ENCODE results near the gene PAK1IP1. TPM values are rescaled to one million over a fixed set of nuclear protein-coding genes. Genes with fewer than 3 reads are reported as not detected.

The PAK1IP1 gene
- total and polyA plus RNA-seq, 2 donors (not counting 3 experiments of a cell fraction or from before 2014, with no cell fraction given): 10.6 to 20.6 TPM

GRCh38 chr6:10719964-10720264 lies 25.1 kb downstream of the PAK1IP1 start:
- dilution Hi-C loops (cut with MboI; ENCODE audit: extremely low pct_ligation_motif_present, low sequenced_read_pairs): no loop called here
- peak overlapping the region; percentile 18 for H3K4me2 ChIP-seq (ENCODE audit: insufficient read depth, low read length)
- H3K4me1 ChIP-seq (ENCODE audit: control insufficient read depth, extremely low read depth, insufficient read depth, low read length): peaks cover 10% of the 10 kb centered on the region
- H4K20me1 ChIP-seq (replicated peaks; ENCODE audit: control insufficient read depth, extremely low read depth, insufficient read depth, low read length): no peaks in the 10 kb centered on the region
- H3K79me2 ChIP-seq (ENCODE audit: control insufficient read depth, insufficient read depth, low read length): no peaks in the 10 kb centered on the region
- H3K9ac ChIP-seq (replicated peaks; ENCODE audit: extremely low read depth, insufficient read depth, low read length): peak overlapping the region; percentile 41
- no peak for TF ChIP-seq MAX (IDR thresholded peaks at IDR 0.05; ENCODE audit: insufficient read depth, insufficient read length)
- H3K36me3 ChIP-seq (ENCODE audit: control insufficient read depth in 2 of 2, extremely low read depth in 1 of 2, insufficient read depth in 2 of 2, low read length in 2 of 2): no peaks in the 10 kb centered on the region
- no peaks in the 10 kb centered on the region for H3K9me3 ChIP-seq (replicated peaks; ENCODE audit: control insufficient read depth, insufficient read depth, low read length)
- H3K27me3 ChIP-seq (ENCODE audit: control insufficient read depth in 2 of 2, insufficient read depth in 2 of 2, low read length in 2 of 2): no peaks in the 10 kb centered on the region
- H3K27ac ChIP-seq (ENCODE audit: insufficient read depth, low read depth, low read length): no peak overlapping the region
- intact Hi-C loops (cut with micrococcal nuclease): loop anchor here (10.0 kb wide), 1 partner anchor 375 kb away; the partner anchor contains the start of gene SMIM13
- H3K4me3 ChIP-seq (replicated peaks in 1 of 3; ENCODE audit: insufficient read depth in 1 of 3, low read depth in 1 of 3, low read length in 3 of 3): peak overlapping the region in 2 of 3 experiments; percentile 7 to 85
- no TSS peak for BruUV-seq (replicated peaks)
- CTCF ChIA-PET: interaction anchor here (0.8 to 4.8 kb wide), 6 partner anchors 8 to 241 kb away, joined by 3 to 21 read pairs (median 4); partner anchors contain the start of genes C6orf52 and PAK1IP1
- POLR2A ChIA-PET: no interaction called here
- no peaks in the 10 kb centered on the region for H3K9me1 ChIP-seq (replicated peaks; ENCODE audit: control insufficient read depth, extremely low read depth, insufficient read depth, low read length)
- DNase-seq (ENCODE audit: low read depth, low spot score): no peak
- no peak for FAIRE-seq
- H2AFZ ChIP-seq (ENCODE audit: low read depth, low read length): peak overlapping the region; percentile 69

- peak overlapping the region; percentile 18 for H3K4me2 ChIP-seq (ENCODE audit: insufficient read depth, low read length)
- FAIRE-seq: no peak
- ChIA-PET POLR2A (interaction anchor here (0.9 kb wide), 1 partner anchor 27 kb away, joined by 3 read pairs; the partner anchor contains the start of gene TMEM14B), CTCF (interaction anchor here (0.7 to 4.8 kb wide), 7 partner anchors 9 to 242 kb away, joined by 3 to 21 read pairs (median 4); partner anchors contain the start of genes C6orf52 and PAK1IP1)
- no peaks in the 10 kb centered on the region for H3K9me1 ChIP-seq (replicated peaks; ENCODE audit: control insufficient read depth, extremely low read depth, insufficient read depth, low read length)
- no peaks in the 10 kb centered on the region for H3K27me3 ChIP-seq (ENCODE audit: control insufficient read depth in 2 of 2, insufficient read depth in 2 of 2, low read length in 2 of 2)
- BruUV-seq (replicated peaks): no TSS peak
- H3K9me3 ChIP-seq (replicated peaks; ENCODE audit: control insufficient read depth, insufficient read depth, low read length): no peaks in the 10 kb centered on the region
- peak overlapping the region in 2 of 3 experiments; percentile 7 to 85 for H3K4me3 ChIP-seq (replicated peaks in 1 of 3; ENCODE audit: insufficient read depth in 1 of 3, low read depth in 1 of 3, low read length in 3 of 3)
- no peaks in the 10 kb centered on the region for H4K20me1 ChIP-seq (replicated peaks; ENCODE audit: control insufficient read depth, extremely low read depth, insufficient read depth, low read length)
- H2AFZ ChIP-seq (ENCODE audit: low read depth, low read length): peak overlapping the region; percentile 69
- H3K27ac ChIP-seq (ENCODE audit: insufficient read depth, low read depth, low read length): no peak overlapping the region
- H3K9ac ChIP-seq (replicated peaks; ENCODE audit: extremely low read depth, insufficient read depth, low read length): peak overlapping the region; percentile 41
- H3K4me1 ChIP-seq (ENCODE audit: control insufficient read depth, extremely low read depth, insufficient read depth, low read length): peaks cover 10% of the 10 kb centered on the region
- TF ChIP-seq POLR2A (IDR thresholded peaks at IDR 0.05; ENCODE audit: low read depth, low read length) (peak; percentile 77), JUN (IDR thresholded peaks at IDR 0.05; ENCODE audit: borderline replicate concordance, insufficient read depth, insufficient read length, low read depth) (no peak), MAX (IDR thresholded peaks at IDR 0.05; ENCODE audit: insufficient read depth, insufficient read length) (no peak), CTCF (IDR thresholded peaks at IDR 0.05; ENCODE audit: extremely low read depth in 1 of 2, insufficient read depth in 1 of 2, low read depth in 1 of 2, low read length in 2 of 2) (no peak), EZH2 (IDR thresholded peaks at IDR 0.05; ENCODE audit: borderline replicate concordance, low read depth, low read length, severe bottlenecking) (no peak)
- DNase-seq (ENCODE audit: low read depth, low spot score): peak; percentile 54
- dilution Hi-C loops (cut with MboI; ENCODE audit: extremely low pct_ligation_motif_present, low sequenced_read_pairs): no loop called here
- H3K79me2 ChIP-seq (ENCODE audit: control insufficient read depth, insufficient read depth, low read length): no peaks in the 10 kb centered on the region
- no peaks in the 10 kb centered on the region for H3K36me3 ChIP-seq (ENCODE audit: control insufficient read depth in 2 of 2, extremely low read depth in 1 of 2, insufficient read depth in 2 of 2, low read length in 2 of 2)
- intact Hi-C loops (cut with micrococcal nuclease): loop anchor here (10.0 kb wide), 1 partner anchor 374 kb away; the partner anchor contains the start of gene SMIM13
Measured at GRCh38 chr6:10720265-10720959, 25.6 kb downstream of the PAK1IP1 start.

Data from endothelial cell of umbilical vein (primary cell).